Bronchial epithelial cell (primary cell): ENCODE results near the gene ZBTB44. TPM values are rescaled to one million over a fixed set of nuclear protein-coding genes. Genes with fewer than 3 reads are reported as not detected.

ENCODE experiments used
- DNase-seq: peaks from one replicate; pipeline ENCODE4 v3.0.0-alpha.2; 2010; ENCODE audit warnings: low read depth
- FAIRE-seq: peaks from 2 replicates; lab custom pipeline; 2011; peaks lifted over from hg19 to GRCh38; lab: Jason Lieb, UNC
- H3K27me3 ChIP-seq: 2 replicates; pipeline ENCODE4 v1.5.1; 2011; ENCODE audit warnings: low read length; ENCODE audit not compliant: control insufficient read depth, insufficient read depth
- H3K36me3 ChIP-seq: 2 replicates; pipeline ENCODE4 v1.5.1; 2011; ENCODE audit warnings: low read length; ENCODE audit not compliant: control insufficient read depth, insufficient read depth
- H3K4me3 ChIP-seq: 2 replicates; pipeline ENCODE4 v1.5.1; 2011; ENCODE audit warnings: mild to moderate bottlenecking, low read depth, low read length, control low read depth
- total RNA-seq: library from RNA; depleted of rRNA; stranded (reverse); fragments of >200 nt; gene quantifications from 2 replicates; pipeline ENCODE4 v1.2.1, GENCODE V29; 2014
- TF ChIP-seq, protein P1 (sequence below): IDR thresholded peaks from 2 replicates; pipeline ENCODE4 v1.5.1; 2011; ENCODE audit warnings: mild to moderate bottlenecking, moderate library complexity, low read length, control low read depth, inconsistent platforms; ENCODE audit not compliant: insufficient read depth, severe bottlenecking

The ZBTB44 gene
- total RNA-seq, 1 donor from 2014 or later: 28.4 TPM

GRCh38 chr11:130327716-130328115 lies 13.0 kb upstream of the ZBTB44 start:
- Histone ChIP-seq H3K4me3 (no peak overlapping the region), H3K27me3 (no peaks in the 10 kb centered on the region), H3K36me3 (no peaks in the 10 kb centered on the region)
- FAIRE-seq: peak; percentile 18
- TF ChIP-seq, protein P1, sequence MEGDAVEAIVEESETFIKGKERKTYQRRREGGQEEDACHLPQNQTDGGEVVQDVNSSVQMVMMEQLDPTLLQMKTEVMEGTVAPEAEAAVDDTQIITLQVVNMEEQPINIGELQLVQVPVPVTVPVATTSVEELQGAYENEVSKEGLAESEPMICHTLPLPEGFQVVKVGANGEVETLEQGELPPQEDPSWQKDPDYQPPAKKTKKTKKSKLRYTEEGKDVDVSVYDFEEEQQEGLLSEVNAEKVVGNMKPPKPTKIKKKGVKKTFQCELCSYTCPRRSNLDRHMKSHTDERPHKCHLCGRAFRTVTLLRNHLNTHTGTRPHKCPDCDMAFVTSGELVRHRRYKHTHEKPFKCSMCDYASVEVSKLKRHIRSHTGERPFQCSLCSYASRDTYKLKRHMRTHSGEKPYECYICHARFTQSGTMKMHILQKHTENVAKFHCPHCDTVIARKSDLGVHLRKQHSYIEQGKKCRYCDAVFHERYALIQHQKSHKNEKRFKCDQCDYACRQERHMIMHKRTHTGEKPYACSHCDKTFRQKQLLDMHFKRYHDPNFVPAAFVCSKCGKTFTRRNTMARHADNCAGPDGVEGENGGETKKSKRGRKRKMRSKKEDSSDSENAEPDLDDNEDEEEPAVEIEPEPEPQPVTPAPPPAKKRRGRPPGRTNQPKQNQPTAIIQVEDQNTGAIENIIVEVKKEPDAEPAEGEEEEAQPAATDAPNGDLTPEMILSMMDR: no peak
- peak; percentile 74 for DNase-seq

GRCh38 chr11:130325691-130326090 lies 11.0 kb upstream of the ZBTB44 start:
- Histone ChIP-seq H3K27me3 (no peaks in the 10 kb centered on the region), H3K36me3 (no peaks in the 10 kb centered on the region), H3K4me3 (no peak overlapping the region)
- FAIRE-seq (no peak), DNase-seq (no peak)
- TF ChIP-seq, protein P1: no peak

- TF ChIP-seq, protein P1: no peak
- DNase-seq: peak; percentile 58
- no peaks in the 10 kb centered on the region for H3K27me3 ChIP-seq
- H3K36me3 ChIP-seq: no peaks in the 10 kb centered on the region
- FAIRE-seq: no peak
- H3K4me3 ChIP-seq: no peak overlapping the region
These were observed 9.0 kb upstream of the ZBTB44 start for GRCh38 chr11:130323452-130324450.

GRCh38 chr11:130322126-130322525 lies 7.4 kb upstream of the ZBTB44 start:
- DNase-seq (peak; percentile 13), FAIRE-seq (no peak)
- TF ChIP-seq, protein P1: no peak
- no peaks in the 10 kb centered on the region for H3K36me3 ChIP-seq
- no peaks in the 10 kb centered on the region for H3K27me3 ChIP-seq
- H3K4me3 ChIP-seq: no peak overlapping the region

DNA sequence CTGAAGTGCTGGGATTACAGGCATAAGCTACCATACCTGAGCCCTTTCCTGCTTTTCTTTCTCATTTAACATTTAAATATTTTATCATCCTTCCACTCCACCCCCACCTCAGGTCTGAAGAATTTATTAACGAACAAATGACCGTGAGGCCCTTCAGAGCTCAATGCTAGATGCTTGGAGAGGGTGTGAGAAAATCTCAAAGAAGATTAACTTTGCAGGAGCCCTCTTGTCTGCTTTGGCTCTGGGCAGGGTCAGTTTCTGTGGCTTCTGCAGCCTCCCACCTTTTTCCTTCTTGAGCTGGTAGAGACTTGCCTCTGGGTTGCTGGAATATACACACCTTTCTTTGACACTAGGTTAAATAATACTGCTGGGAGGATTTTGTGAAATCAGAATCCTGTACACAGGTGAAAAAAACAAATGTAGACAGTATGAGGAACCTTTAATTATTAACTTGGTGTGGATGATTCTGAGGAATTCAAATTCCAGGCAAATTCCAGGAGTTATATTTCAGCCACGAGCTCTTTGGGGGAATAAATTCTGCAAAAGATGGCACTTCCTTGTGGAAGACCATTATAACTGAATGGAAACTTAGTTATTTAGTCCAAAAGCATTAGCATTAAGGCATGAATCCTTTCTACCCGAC lies 3.4 kb upstream of the ZBTB44 start:
- H3K27me3 ChIP-seq: no peaks in the 10 kb centered on the region
- DNase-seq (peak; percentile 35), FAIRE-seq (no peak)
- no peak overlapping the region for H3K4me3 ChIP-seq
- TF ChIP-seq, protein P1: no peak
- H3K36me3 ChIP-seq: no peaks in the 10 kb centered on the region
